ENCODE measurements around the gene SMIM14. TPM values are rescaled to one million over a fixed set of nuclear protein-coding genes. Genes with fewer than 3 reads are reported as not detected.
A peak's percentile ranks its signal among the peaks of the same experiment; 100 is the strongest.
"Not testable (repeated sequence)": the region's sequence is repeated elsewhere in the genome, so short reads cannot be mapped to it uniquely, and the experiment has no call there.

The SMIM14 gene
- total RNA-seq, 1 donor from 2014 or later = 39.9 TPM

DNA sequence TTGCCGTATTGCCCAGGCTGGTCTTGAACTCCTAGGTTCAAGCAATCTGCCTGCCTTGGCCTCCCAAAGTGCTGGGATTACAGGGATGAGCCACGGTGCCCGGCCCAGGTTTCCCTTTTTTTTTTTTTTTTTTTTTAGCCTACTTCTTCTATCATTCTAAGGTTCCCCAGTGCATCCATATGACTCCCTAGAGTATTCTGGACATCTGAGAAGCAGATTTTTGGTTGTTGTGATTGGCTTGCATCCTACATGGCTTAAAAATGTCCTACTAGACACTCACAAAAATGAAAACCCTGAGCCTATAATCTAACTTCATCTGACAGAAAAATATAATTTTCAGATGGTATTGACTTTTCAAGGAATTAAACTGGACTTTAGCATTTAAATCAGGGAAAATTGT lies 41.7 kb downstream of the SMIM14 start:
- no peak for ATAC-seq

DNA sequence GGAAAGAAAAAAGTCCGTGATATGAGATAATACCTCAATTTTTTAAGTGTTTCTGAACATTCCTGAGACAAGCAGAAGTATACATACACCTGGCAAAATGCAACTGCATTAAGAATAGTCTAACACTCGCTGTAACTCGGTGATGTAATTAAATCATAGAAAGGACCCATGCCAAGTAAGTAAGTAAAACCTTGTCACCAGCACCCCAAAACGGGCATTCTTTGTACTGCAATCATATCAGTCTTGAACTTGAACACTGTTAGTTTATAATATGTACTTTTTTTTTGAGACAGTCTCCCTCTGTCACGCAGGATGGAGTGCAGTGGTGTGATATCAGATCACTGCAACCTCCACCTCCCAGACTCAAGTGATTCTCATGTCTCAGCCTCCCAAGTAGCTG lies 47.4 kb downstream of the SMIM14 start:
- peak; percentile 89 for ATAC-seq

DNA sequence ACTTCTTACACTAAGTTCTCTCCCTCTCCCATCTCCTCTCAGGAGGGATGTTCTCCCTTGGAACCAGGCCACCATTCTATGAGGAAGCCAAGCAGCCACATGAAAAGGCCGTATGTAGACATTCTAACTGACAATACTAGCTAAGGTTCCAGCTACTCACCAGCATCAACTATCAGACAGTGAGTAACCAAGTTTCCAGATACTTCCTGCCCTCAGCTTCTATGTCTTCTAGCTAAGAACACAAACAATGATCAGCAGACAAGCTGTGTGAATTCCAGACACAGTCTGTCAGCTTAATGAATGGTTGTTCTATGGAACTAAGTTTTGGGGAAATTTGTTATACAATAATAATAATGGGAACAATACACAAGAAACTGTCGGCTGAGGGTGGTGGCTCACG lies 50.8 kb downstream of the SMIM14 start:
- ATAC-seq = no peak

DNA sequence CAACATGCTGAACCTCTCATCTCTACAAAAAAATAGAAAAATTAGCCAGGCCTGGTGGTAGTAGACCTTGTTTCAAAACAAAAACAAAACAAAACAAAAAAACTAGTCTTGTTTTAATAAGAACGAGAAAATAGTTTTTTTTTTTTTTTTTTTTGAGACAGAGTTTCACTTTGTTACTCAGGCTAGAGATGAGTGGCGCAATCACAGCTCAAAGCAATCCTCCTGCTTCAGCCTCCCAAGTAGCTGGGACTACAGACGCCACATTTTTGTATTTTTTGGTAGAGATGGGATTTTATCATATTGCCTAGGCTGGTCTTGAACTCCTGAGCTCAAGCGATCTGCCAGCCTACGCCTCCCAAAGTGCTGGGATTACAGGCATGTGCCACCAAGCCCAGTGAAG lies 63.7 kb downstream of the SMIM14 start:
- ATAC-seq = no peak

DNA sequence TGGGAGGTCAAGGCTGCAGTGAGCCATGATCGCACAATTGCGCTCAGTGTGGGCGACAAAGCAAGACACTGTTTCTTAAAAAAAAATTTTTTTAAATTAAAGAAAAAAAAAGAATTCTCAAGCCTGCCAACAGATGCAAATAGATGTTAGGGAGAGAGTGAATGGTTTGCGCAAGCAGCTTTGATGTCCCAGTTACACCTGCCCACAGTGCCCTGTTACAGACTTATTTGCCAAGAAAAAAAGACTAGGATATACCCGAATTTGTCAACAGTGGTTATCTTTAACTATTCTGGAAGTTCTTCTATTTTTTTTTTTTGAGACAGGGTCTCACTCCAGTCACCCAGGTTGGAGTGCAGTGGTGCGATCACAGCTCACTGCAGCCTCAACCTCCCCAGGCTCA lies 67.2 kb downstream of the SMIM14 start:
- no peak for ATAC-seq

DNA sequence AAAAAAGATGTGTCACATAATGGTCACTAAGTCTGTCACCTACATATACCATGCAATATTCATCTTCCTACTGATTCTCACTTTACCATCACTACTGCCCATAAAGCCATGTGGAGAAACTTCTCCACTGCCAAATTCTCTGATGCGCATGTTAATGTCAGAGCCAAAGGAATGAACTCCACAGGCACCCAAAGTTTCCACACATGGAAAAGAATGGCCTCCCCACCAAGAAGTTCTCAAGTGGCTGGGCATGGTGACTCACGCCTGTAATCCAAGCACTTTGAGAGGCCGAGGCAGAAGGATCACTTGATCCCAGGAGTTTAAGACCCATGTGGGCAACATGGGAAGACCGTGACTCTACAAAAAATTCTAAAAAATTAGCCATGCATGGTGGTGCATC lies 67.6 kb downstream of the SMIM14 start:
- ATAC-seq = no peak

DNA sequence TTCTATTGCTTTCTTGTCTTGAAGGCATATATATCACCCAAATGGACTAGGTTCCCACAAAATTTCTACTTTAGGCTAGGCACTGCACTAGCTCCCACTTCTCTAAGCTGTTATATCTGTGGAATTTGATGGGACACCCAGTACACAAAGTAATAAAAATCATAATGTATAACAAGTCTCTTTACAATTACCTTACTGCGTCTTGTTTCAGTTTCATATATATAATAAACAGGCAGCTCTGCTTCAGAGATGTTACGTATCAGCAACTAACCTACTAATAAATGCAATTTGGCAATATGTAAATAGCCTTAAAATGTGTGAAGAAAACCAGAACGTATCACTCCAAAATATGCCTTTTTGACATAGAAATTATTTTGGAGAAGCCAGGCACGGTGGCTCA lies 69.5 kb downstream of the SMIM14 start:
- ATAC-seq = peak; percentile 15

DNA sequence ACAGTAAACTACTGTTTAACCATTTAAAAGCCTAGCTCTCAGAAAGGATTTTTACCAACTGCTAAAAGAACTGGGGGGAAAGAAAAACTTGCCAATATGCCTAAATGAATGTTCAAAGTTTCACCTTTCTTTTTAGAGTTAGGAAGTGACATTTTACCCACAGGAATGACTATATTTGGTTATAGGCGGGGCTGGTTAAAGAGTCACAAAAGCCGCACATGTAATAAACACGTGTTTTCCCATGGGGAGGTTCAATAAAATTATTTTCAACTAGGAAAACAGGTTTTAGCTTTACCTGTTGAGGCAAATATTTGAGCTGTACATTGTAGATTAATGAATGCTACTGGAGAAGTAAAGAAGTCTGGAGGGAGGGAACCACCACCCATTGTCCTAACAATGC lies 69.9 kb downstream of the SMIM14 start:
- ATAC-seq = peak; percentile 86

DNA sequence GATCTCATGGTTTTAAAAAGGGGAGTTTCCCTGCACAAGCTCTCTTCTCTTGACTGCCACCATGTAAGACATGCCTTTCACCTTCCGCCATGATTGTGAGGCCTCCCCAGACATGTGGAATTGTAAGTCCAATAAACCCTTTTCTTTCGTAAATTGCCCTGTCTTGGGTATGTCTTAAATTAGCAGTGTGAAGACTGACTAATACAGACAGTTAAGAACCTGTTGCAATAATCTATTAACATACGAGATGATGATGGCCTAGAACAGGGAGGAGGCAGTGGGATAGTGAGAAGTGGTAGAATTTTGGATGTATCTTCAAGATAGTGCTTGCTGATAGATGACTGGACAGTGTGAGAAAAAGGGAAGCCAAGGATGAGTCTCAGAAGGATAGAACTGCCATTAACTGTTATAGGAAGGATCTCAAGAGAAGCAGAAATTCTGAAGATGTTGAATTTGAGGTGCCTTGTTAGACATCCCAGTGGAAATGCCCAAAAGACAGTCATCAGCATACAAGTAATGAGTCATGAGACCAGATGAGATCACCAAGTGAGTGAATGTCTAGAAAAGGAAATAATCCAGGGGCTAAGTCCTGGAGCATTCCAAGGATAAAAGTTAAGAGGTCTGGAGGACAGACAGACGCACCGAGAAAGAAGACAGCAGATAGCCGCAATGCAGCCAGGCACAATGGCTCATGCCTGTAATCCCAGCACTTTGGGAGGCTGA lies 72.6 kb downstream of the SMIM14 start:
- peak; percentile 71 for ATAC-seq

DNA sequence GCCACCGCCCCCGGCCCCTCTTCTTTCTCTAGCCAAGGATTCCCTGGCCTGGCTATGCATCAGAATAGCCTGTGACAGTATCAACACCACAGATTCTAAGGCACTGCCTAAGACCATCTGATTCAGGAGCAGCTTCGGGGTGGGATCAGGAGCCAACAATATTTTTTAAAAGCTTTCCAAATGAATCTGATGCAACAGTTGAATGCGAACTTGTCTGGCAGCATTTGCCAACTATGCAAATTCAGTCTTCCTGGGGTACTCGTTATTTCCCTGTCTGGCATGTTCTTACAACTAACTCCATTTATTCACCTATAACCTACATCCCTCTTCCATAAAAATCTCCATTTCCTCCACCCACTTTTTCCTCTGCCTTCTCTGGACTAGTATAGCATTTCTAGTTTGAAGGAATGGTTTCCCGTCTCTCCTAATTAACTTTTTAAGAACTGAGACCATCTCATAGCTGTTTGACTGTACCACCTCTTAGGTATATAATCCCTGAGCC lies 75.3 kb downstream of the SMIM14 start:
- peak; percentile 47 for ATAC-seq

DNA sequence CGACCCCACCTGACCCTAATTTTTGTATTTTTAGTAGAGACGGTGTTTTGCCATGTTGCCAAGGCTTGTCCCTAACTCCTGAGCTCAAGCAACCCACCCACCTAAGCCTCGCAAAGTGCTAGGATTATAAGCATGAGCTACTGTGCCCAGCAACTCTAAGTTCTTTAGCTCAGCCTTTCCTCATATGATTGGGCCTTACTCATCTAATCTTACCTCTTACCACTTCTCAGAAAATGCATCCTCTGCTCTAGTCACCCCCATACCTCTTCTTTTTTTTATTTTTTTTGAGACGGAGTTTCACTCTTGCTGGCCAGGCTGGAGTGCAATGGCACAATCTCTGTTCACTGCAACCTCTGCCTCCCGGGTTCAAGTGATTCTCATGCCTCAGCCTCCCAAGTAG lies 75.9 kb downstream of the SMIM14 start:
- peak; percentile 38 for ATAC-seq

DNA sequence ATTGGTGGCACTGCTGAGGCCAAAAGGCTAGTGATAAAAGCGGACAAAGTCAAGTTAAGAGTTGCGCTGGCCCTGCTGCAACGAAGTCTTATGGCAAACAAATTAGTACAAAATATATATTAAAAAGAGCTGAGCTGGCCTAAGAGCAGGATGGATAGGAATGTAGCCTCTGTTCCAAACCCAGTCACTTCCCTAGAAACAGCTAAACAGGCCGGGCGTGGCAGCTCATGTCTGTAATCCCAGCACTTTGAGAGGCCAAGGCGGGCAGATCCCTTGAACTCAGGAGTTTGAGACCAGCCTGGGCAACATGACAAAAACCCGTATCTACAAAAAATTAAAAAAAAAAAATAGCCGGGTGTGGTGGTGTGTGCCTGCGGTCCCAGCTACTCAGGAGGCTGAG lies 79.0 kb downstream of the SMIM14 start:
- no peak for ATAC-seq

DNA sequence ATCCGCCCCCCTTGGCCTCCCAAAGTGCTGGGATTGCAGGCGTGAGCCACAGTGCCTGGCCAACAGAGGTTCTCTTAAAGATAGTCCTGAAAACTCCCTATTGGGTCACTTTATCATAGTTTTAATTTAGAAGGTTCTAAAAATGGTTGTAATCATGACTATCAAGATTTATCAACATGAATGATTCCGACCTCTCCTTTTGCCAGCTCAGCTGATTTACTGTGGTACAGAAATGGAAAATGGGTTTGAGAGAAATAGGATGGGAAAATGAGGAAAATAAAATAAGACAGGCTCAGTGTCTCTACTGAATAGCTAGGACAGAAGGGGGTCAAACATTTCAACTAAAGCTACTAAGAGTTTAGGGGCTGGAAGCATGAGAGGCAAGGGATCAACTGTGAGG lies 83.2 kb downstream of the SMIM14 start:
- ATAC-seq = no peak

DNA sequence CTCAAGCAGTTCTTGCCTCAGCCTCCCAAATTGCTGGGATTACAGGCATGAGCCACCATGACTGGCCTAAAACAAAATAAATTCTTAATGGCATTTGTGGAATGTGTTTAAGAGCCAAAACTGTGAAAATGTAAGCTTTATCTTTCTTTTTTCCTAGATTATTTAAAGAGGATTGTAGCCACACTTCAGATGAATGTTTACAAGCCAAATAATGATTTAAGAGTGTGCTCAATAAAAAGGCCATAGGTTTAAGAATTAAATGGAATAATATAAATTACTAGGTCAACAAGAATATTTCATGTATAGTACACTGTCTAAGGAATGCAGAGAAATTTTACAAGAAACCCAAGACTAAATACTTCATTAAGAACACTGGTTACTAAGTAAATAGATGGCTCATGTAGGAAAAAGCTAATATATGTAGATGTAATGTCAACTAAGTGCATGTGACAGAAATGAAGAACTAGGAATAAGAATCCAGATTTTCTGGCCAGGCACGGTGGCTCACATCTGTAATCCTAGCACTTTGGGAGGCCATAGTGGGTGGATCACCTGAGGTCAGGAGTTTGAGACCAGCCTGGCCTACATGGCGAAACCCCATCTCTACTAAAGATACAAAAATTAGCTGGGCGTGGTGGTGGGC lies 90.1 kb downstream of the SMIM14 start:
- no peak for ATAC-seq

DNA sequence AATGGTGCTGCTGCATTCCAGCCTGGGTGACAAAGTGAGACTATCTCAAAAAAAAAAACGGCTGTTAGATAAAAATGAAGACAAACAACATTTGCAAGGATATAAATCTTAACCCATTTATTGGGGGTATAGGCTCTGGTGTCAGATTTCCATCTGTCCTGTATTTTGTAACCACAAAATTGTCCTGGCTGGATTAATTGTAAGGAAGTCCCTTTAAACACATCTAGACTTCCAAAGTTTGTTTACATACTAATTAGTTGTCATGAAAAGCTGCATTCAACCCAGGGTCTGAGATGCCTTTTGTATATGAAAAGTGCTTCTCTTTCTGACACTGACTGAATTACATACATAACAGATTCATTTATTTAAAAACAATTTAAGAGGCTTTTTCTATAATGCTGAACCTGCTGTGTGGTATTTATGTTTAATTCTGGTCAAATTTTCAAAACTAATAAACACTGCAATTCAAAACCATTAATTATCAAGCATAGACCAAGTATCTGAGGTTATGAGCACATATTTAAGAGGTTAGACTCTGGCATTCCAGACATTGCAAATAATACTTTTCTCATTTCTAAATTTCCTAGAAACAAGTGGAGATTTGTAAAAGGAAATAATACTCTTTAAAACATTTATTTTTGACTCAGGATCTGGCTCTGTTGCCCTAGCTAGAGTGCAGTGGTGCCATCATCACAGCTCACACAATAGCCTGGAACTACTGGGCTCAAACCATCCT lies 93.9 kb downstream of the SMIM14 start:
- ATAC-seq = no peak

DNA sequence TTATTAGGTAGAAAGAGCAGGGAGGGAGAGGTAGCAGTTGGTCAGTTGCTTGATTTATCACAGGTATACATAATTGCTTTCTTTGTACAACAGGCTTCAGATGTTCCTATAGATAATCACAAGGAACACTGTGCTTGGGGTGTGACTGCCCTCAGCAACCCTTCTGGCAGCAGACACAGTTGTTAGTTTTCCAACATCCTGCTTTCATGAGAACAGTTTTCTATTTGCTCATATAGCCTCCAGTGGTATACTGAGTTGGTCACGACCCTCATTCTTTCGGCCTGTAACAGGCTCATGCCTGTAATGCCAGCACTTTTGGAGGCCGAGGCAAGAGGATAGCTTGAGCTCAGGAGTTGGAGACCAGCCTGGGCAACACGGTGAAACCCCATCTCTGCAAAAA lies 94.6 kb downstream of the SMIM14 start:
- ATAC-seq = not testable (repeated sequence)

DNA sequence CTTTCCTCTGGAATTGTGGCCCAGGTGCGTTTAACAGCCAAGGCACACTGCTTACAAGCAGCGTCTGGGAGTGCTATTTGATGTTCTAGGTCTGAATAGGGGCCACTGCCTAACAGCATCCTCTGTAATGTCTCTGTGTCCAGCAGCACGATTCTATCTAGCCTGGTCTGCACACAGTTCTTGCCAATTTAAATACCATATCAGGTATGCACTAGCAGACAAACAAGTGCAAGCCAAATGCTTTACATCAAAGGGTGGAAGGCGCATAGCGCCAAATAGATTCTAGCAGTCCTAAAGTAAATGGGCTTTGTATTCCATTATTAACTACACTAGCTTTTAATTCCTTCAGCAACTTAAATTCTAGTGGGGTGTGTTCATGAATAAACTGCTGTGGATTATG lies 95.6 kb downstream of the SMIM14 start:
- ATAC-seq = no peak

DNA sequence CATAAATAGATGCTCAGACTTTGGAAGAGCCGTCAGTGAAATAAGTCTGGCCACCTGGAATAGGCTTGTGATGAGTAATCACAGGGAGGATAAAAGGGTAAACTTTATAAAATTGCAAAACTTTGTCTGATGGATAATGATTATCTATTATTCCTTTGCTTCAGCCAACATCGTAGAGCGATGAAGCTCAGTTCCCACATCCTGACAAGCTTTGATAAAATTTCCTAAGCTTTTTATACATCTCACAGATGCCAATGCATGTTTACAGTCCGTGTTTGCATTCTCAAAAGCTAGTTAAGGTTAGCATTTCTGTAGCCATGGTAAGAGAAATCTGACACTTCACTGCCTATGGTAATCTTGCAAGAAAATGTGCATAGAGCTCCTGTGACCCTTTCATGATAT lies 96.1 kb downstream of the SMIM14 start:
- no peak for ATAC-seq

DNA sequence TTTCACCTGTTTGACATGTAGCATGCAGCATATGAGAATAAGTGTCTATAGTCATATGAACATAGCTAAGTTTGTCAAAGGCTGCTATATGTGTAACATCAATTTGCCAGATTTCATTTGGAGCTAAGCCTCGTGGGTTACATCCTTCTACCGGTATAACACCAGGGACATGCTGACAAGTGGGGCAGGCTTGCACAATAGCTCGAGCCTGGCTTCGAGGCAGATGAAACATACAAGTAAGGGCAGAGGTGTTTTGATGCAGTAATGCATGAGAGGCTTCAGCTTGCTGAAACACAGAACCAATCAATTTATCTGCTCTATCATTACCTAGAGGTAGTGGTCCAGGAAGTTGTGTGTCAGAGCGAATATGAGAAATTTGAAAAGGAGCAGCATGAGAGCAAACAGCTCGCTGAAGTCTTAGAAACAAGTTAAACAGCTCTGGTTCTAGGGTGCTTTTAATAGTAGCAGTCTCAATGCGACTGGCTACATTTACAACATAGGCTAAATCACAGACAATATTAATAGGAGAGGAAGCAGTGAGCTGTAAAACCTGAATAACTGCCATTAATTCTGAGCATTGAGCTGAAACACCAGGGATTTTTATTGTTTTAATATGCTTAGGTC lies 96.6 kb downstream of the SMIM14 start:
- ATAC-seq = peak; percentile 39

DNA sequence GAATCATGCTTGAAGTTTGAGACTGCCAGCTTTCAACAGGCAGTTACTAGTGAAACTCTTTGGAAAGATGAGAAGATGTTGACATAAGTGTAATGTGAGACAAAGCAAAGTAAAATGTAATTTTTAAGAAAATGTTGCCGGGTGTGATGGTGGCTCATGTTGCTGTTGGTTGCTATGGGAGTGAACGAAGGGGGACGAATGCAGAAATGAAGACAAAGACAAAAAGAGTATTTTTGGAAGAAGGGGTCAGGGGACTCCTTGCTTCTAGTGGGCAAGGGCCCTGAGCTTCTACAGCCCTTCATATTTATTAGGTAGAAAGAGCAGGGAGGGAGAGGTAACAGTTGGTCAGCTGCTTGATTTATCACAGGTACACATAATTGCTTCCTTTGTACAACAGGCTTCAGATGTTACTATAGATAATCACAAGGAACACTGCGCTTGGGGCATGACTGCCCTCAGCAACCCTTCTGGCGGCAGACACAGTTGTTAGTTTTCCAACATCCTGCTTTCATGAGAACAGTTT lies 99.5 kb downstream of the SMIM14 start:
- ATAC-seq = no peak

DNA sequence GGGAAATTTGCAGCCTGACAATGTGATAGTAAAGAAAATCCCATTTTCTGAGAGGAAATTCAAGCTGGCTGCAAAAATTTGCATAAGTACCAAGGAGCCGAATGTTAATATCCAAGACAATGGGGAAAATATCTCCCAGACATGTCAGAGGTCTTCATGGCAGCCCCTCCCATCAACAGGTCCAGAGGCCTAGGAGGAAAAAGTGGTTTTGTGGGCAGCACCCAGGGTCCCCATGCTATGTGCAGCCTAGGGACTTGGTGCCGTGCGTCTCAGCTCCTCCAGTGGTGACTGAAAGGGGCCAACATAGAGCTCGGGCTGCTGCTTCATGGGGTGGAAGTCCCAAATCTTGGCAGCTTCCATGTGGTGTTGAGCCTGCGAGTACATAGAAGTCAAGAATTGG lies 105.1 kb downstream of the SMIM14 start:
- ATAC-seq = no peak

DNA sequence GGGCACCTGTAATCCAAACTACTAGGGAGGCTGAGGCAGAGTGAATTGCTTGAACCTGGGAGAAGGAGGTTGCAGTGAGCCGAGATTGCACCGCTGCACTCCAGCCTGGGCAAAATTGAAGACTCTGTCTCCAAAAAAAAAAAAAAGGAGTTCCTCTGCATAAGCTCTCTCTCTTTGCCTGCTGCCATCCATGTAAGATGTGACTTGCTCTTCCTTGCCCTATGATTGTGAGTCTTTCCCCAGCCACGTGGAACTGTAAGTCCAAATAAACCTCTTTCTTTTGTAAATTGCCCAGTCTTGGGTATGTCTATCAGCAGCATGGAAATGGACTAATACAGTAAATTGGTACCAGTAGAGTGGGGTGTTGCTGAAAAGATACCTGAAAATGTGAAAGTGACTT lies 106.4 kb downstream of the SMIM14 start:
- not testable (repeated sequence) for ATAC-seq

DNA sequence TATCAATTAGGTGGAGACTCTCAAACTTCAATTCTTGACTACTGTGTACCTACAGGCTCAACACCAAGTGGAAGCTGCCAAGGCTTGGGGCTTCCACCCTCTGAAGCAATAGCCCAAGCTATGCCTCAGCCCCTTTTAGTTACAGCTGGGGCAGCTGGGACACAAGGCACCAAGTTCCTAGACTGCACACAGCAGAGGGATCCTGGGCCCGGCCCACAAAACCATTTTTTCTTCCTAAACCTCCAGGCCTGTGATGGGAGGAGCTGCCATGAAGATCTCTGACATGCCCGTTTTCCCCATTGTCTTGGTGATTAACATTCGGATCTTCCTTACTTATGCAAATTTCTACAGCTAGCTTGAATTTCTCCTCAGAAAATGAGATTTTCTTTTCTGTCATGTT lies 108.0 kb downstream of the SMIM14 start:
- no peak for ATAC-seq
